Epidermal melanocyte (primary cell): ENCODE results near the gene RPL29.

Experiments used
- DNase-seq: peaks from one replicate; pipeline ENCODE4 v3.0.0; 2011; ENCODE audit warnings: low spot score; ENCODE audit not compliant: insufficient read length

The RPL29 gene

DNA sequence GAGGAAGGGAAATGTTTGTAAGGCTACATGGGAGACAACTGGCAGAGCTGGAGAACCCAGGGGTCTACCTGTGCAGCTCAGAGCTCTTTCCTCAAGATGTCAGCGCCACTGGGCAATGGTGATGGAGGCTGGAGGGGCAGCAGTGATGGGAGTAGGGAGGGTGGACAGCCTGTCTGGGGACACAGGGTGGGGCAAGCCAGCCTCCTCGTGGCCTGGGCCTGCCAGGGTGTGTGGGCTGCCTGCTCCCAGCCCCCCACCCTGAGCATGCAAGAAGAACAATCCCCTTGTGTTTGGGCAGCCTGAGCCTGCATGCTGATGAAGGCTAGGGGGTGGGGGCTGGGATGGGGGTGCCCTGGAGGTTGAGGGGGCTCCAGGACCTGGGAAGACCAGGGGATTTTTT lies 29.7 kb downstream of the RPL29 start:
- DNase-seq, result no peak

DNA sequence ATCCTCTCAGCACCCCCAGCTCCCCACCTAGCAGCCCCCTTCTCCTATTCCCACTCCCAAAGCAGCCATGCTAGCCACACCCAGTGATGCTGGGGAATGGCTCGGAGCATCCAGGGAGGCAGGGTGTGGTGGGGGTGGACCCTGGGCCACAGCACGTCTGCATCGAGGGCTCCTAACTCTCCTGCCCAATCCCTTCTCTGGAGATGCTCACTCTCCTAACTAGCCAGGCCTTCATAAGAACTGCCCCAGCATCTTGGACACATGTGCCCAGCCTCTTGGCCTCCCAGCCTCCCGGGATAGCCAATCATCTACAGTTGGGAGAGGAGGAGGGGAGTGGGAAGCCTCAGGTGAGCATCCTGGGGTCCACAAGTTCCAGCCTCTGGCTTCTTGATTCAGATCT lies 31.2 kb downstream of the RPL29 start:
- DNase-seq, result no peak

- DNase-seq, result no peak
These were observed 31.7 kb downstream of the RPL29 start for GRCh38 chr3:51963951-51964451.

DNA sequence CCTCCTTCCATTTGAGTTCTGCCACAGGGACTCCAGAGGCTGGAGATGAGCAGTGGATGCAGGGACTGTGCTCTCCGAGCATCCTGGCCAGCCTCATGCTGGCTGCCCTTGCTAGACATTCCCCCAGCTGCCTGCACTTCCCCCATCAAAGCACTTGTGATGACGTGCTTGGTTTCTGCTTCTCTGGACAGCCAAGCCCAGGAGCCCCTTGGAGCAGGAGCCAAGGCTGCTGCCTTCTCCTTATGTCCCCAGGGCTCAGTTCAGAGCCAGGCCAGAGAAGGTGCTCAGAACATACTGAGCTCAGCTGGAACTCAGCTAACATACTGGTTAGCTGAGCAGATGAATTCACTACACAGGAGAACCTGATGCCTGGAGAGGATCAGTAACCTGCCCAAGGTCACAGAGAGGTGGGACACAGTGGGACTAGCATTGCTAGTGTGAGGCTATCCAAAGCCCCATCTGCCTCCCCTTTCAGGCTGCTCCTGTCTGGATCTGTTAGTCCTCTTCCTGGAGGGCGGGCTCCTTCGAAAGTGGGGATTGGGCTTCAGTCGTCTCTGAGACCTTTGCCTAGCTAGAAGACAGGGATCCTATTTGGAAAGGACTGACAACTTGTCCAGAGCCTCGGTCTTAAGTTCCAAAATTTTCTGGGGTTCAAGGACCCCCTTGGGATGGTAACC lies 32.7 kb downstream of the RPL29 start:
- no peak for DNase-seq

GRCh38 chr3:51961602-51962569 lies 33.8 kb downstream of the RPL29 start:
- no peak for DNase-seq

DNA sequence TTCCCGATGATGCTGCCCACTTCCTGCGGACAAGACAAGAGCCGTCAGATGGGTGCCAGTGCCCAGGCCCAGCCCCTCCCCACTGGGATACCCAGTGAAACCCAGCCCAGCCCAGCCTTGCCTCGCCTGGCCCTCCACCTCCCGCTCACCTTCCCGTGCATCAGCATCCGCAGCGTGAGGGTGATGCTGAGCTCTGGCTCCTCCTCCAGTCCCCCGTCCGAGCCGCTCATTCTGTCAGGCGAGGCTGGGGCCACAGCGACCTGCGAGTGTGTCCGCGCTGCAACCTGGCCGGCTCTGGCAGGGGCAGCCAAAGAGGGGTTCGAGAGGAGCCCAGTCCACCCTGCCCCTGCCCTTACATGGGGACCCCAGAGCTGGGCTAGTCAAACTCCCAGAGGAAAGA lies 34.7 kb downstream of the RPL29 start:
- no peak for DNase-seq

DNA sequence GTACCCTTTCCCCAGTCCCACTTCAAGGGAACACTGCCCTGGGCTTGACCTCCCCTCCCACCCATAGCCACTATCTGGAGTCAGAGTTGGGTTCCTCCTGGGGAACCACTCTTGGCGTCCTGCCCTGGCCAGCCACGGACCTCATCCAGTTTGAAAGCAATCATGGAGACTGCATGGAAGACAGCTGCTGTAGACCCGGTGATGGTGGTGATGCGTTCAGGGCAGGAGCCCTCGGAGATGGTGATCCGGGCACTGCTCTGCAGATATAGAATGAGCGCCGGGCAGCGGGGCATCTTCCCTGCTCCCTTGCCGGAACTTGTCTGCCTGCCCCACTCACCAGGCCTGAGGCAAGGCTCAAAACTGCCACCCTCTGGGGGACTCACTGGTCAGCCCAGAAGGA lies 35.3 kb downstream of the RPL29 start:
- DNase-seq, result no peak

GRCh38 chr3:51959651-51960050 lies 36.0 kb downstream of the RPL29 start:
- no peak for DNase-seq

DNA sequence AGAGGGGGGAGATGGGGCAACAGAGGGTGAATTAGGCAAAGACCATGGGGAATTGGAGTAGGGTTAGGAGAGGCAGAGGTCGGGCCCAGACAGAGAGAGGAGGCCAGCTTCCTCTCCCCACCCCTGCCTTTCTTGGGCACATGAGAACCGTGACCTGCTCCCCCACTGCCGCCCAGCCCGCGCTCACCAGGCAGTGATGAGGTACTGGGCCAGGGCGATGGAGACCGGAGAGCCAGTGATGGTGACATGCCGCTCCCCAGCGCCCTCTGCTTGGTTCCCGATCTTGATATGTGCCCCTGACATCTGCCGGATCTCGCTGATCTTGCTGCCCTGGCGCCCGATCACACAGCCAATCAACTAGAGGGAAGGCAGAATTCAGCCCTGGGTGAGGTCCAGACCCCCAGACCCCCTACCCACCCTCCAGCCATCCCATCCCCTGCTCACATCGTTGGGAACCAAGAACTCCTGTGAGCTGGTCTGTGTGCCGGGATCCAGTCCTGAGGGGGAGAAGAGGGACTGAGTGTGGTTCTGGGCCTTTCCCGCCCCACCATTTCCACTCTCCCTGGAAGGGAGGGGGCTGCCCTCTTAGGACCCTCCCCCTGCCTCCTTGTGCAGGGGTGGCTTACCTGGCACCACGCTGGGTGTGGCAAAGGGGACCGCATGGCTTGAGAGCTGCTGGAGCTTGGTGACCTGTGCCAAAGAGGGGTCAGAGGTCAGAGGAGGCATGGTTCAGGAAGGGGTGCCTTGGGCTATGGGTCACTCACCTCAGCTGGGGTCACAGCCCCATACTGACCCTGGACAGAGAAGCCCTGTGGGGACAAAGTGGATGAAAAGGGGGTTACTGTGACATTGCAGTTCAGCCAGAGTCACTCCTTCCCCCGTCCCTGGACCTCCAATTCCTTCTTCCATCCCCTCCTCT lies 36.8 kb downstream of the RPL29 start:
- DNase-seq, result no peak

GRCh38 chr3:51957520-51958205 lies 38.0 kb downstream of the RPL29 start:
- no peak for DNase-seq

- peak; percentile 66 for DNase-seq
These were observed 39.6 kb downstream of the RPL29 start for GRCh38 chr3:51955893-51956770.

DNA sequence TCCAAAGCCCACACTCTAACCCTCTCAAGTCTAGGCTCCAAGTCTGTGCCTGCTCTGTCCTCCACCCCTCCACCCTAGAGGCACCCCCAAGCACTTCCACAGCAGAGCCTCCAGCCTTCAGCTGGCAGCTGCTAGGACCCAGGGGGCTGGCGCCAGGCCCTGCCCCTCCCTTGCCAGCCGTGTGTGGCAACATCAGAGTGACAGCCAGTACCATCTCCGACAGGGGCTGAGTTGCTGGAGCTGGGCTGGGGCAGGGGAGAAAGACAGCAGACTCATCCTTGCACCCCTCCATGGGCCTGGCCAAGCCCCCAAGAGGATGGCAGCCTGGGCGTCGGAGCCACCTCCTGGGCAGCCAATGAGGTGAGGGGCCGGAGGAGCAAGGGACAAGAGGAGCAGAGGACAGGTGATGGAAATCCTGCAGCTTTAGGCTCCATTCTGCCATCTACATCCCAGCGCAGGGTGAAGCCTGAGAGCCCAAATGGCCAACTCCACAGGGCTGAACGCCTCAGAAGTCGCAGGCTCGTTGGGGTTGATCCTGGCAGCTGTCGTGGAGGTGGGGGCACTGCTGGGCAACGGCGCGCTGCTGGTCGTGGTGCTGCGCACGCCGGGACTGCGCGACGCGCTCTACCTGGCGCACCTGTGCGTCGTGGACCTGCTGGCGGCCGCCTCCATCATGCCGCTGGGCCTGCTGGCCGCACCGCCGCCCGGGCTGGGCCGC lies 40.4 kb downstream of the RPL29 start, which contains the start of gene GPR62:
TSS of gene GPR62 (plus strand) at position 207 of the 718 bp plus-strand sequence. CDS start at position 479, 272 bp downstream.
- no peak for DNase-seq

GRCh38 chr3:51954713-51955112 lies 41.0 kb downstream of the RPL29 start:
- no peak for DNase-seq

- DNase-seq, result no peak
These were observed 41.6 kb downstream of the RPL29 start for GRCh38 chr3:51954105-51954504.

GRCh38 chr3:51953445-51953844 lies 42.2 kb downstream of the RPL29 start:
- no peak for DNase-seq

DNA sequence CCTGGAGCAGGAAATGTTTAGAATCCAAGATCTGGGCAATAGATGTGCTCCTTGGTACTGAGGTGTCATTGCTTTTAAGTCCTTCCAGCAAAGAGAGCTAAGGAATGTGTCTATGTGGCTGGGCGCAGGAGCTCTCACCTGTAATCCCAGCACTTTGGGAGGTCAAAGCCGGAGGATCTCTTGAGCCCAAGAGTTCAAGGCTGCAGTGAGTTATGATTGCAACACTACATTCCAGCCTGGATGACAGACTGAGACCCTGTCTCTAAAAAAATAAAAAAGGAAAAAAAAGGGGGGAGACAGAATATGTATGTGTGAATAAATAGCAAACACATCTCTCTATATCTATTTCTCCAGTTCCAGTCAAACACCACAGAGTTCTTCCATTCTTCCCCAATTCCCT lies 44.8 kb downstream of the RPL29 start:
- DNase-seq, result no peak

GRCh38 chr3:51949121-51949520 lies 46.6 kb downstream of the RPL29 start:
- no peak for DNase-seq

GRCh38 chr3:51948016-51948580 lies 47.6 kb downstream of the RPL29 start:
- no peak for DNase-seq
